ENCODE data around the gene GRIK3. TPM values are rescaled to one million over a fixed set of nuclear protein-coding genes. Genes with fewer than 3 reads are reported as not detected.

The GRIK3 gene
- total and polyA plus RNA-seq, 2 experiments from 2014 or later, result 0.31 to 2.9 TPM

DNA sequence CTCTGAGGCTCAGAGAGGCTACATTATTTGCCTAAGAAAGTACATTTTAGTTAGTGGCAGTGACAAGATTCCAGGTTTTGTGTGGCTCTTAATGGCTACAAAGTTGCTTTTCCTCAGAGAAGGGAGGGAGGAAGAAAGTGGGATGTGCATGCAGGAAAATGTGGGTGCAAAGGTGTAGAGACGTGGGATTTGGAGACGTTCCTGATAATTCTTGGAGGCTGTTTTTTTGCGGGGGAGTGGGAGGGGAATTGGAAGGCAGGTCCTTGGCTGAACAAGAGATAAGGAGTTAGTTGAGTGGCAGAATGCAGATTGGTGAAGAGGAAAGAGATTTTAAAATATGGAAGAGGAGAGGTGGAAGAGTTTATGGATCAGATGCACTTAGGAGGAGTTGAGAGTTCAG is 258.1 kb downstream of the GRIK3 start:
- Histone ChIP-seq H3F3A (replicated peaks; ENCODE audit: low read depth) (no peaks in the 10 kb centered on the region), H3K4me2 (no peak overlapping the region), H3K4me1 (ENCODE audit: insufficient read depth) (peaks cover 16% of the 10 kb centered on the region), H4K20me1 (replicated peaks; ENCODE audit: insufficient read depth) (no peaks in the 10 kb centered on the region), H3K36me3 (ENCODE audit: insufficient read depth) (no peaks in the 10 kb centered on the region), H3K79me2 (replicated peaks; ENCODE audit: insufficient read depth) (no peaks in the 10 kb centered on the region), H3K4me3 (no peak overlapping the region), H3K9me2 (ENCODE audit: insufficient read depth) (0 out of 2 replicates have a peak, but pooled peaks cover 2% of the 10 kb centered on the region), H3K27ac (ENCODE audit: low read depth) (no peak overlapping the region), H2AFZ (no peak overlapping the region), H3K27me3 (ENCODE audit: insufficient read depth) (no peaks in the 10 kb centered on the region)
- H3K27ac Mint-ChIP-seq, result no peak overlapping the region
- H3K4me1 Mint-ChIP-seq, result peaks cover 37% of the 10 kb centered on the region
- ATAC-seq (no peak), DNase-seq (ENCODE audit: low spot score) (no peak)
- H3K4me3 Mint-ChIP-seq, result no peak overlapping the region
- TF ChIP-seq EZH2phosphoT487 (IDR thresholded peaks at IDR 0.05; ENCODE audit: unreplicated experiment) (no peak), ETS1 (IDR thresholded peaks at IDR 0.05) (no peak), ZNF462 (CRISPR knock-in tag; IDR thresholded peaks at IDR 0.05) (no peak), NANOG (IDR thresholded peaks at IDR 0.05; ENCODE audit: borderline replicate concordance) (no peak), JUNB (IDR thresholded peaks at IDR 0.05; ENCODE audit: unreplicated experiment) (no peak), POLR2AphosphoS5 (IDR thresholded peaks at IDR 0.05; ENCODE audit: low read depth) (no peak), CTCF (conservative IDR thresholded peaks at IDR 0.05; ENCODE audit: low read depth in 2 of 2) (no peak), STAT1 (IDR thresholded peaks at IDR 0.05; ENCODE audit: unreplicated experiment) (no peak), EZH2 (IDR thresholded peaks at IDR 0.05; ENCODE audit: low read depth, unreplicated experiment) (no peak), ZNF114 (CRISPR knock-in tag; IDR thresholded peaks at IDR 0.05) (no peak), ZNF331 (CRISPR knock-in tag; IDR thresholded peaks at IDR 0.05; ENCODE audit: low read depth) (no peak), CREB1 (CRISPR knock-in tag; IDR thresholded peaks at IDR 0.05; ENCODE audit: low read depth) (no peak)
- TF ChIP-seq, protein P1, sequence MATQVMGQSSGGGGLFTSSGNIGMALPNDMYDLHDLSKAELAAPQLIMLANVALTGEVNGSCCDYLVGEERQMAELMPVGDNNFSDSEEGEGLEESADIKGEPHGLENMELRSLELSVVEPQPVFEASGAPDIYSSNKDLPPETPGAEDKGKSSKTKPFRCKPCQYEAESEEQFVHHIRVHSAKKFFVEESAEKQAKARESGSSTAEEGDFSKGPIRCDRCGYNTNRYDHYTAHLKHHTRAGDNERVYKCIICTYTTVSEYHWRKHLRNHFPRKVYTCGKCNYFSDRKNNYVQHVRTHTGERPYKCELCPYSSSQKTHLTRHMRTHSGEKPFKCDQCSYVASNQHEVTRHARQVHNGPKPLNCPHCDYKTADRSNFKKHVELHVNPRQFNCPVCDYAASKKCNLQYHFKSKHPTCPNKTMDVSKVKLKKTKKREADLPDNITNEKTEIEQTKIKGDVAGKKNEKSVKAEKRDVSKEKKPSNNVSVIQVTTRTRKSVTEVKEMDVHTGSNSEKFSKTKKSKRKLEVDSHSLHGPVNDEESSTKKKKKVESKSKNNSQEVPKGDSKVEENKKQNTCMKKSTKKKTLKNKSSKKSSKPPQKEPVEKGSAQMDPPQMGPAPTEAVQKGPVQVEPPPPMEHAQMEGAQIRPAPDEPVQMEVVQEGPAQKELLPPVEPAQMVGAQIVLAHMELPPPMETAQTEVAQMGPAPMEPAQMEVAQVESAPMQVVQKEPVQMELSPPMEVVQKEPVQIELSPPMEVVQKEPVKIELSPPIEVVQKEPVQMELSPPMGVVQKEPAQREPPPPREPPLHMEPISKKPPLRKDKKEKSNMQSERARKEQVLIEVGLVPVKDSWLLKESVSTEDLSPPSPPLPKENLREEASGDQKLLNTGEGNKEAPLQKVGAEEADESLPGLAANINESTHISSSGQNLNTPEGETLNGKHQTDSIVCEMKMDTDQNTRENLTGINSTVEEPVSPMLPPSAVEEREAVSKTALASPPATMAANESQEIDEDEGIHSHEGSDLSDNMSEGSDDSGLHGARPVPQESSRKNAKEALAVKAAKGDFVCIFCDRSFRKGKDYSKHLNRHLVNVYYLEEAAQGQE (IDR thresholded peaks at IDR 0.05; ENCODE audit: unreplicated experiment), result no peak
- H3K36me3 Mint-ChIP-seq (ENCODE audit: low read depth), result no peaks in the 10 kb centered on the region; the same call in 2 of the 3 replicates
- no peaks in the 10 kb centered on the region; the same call in 2 of the 3 replicates for H3K9me3 Mint-ChIP-seq
- H3K27me3 Mint-ChIP-seq (ENCODE audit: insufficient read depth, low read depth, poor library complexity), result peaks cover 15% of the 10 kb centered on the region
